Measurements from ENCODE around the gene IFNK. TPM values are rescaled to one million over a fixed set of nuclear protein-coding genes. Genes with fewer than 3 reads are reported as not detected.

The IFNK gene
- total and polyA plus RNA-seq, 2 donors (not counting 1 experiment from before 2014, with no cell fraction given) = not detected

GRCh38 chr9:27523141-27523540, 949 bp upstream of the IFNK start:
- Histone ChIP-seq H2AFZ (ENCODE audit: low read length) (no peak overlapping the region), H3K4me1 (ENCODE audit: control insufficient read depth, extremely low read depth, insufficient read depth, low read length) (no peaks in the 10 kb centered on the region), H3K9ac (ENCODE audit: insufficient read depth, low read length) (no peak overlapping the region), H4K20me1 (ENCODE audit: control insufficient read depth, extremely low read depth, insufficient read depth, low read length) (no peaks in the 10 kb centered on the region), H3K79me2 (ENCODE audit: control insufficient read depth, insufficient read depth, low read length) (no peaks in the 10 kb centered on the region), H3K36me3 (ENCODE audit: control insufficient read depth, insufficient read depth, low read length) (no peaks in the 10 kb centered on the region), H3K27ac (ENCODE audit: insufficient read depth, low read length) (no peak overlapping the region), H3K4me2 (ENCODE audit: extremely low read depth, insufficient read depth, low read length) (no peak overlapping the region), H3K27me3 (ENCODE audit: control insufficient read depth, insufficient read depth, low read length) (peaks cover 13% of the 10 kb centered on the region), H3K4me3 (replicated peaks in 1 of 4; ENCODE audit: control extremely low read depth in 1 of 4, insufficient read depth in 1 of 4, low read depth in 3 of 4, low read length in 4 of 4) (no peak overlapping the region), H3K9me3 (ENCODE audit: control insufficient read depth, insufficient read depth, low read depth, low read length) (no peaks in the 10 kb centered on the region)
- TF ChIP-seq EZH2 (IDR thresholded peaks at IDR 0.05; ENCODE audit: low read length, missing control alignments) (no peak), CTCF (conservative IDR thresholded peaks at IDR 0.05 in 1 of 2, IDR thresholded peaks at IDR 0.05 in 1 of 2; ENCODE audit: low read depth in 1 of 2, low read length in 2 of 2) (no peak)
- DNase-seq (ENCODE audit: low read depth in 2 of 2) = no peak

- Histone ChIP-seq H3K4me2 (ENCODE audit: extremely low read depth, insufficient read depth, low read length) (no peak overlapping the region), H3K4me1 (ENCODE audit: control insufficient read depth, extremely low read depth, insufficient read depth, low read length) (peaks cover 7% of the 10 kb centered on the region), H4K20me1 (ENCODE audit: control insufficient read depth, extremely low read depth, insufficient read depth, low read length) (no peaks in the 10 kb centered on the region), H2AFZ (ENCODE audit: low read length) (no peak overlapping the region), H3K27ac (ENCODE audit: insufficient read depth, low read length) (no peak overlapping the region), H3K9me3 (ENCODE audit: control insufficient read depth, insufficient read depth, low read depth, low read length) (no peaks in the 10 kb centered on the region), H3K9ac (ENCODE audit: insufficient read depth, low read length) (no peak overlapping the region), H3K79me2 (ENCODE audit: control insufficient read depth, insufficient read depth, low read length) (no peaks in the 10 kb centered on the region), H3K36me3 (ENCODE audit: control insufficient read depth, insufficient read depth, low read length) (no peaks in the 10 kb centered on the region), H3K4me3 (replicated peaks in 1 of 4; ENCODE audit: control extremely low read depth in 1 of 4, insufficient read depth in 1 of 4, low read depth in 3 of 4, low read length in 4 of 4) (peak overlapping the region in 1 of 4 experiments; percentile 75), H3K27me3 (ENCODE audit: control insufficient read depth, insufficient read depth, low read length) (peaks cover 15% of the 10 kb centered on the region)
- no peak for DNase-seq (ENCODE audit: low read depth in 2 of 2)
- TF ChIP-seq EZH2 (IDR thresholded peaks at IDR 0.05; ENCODE audit: low read length, missing control alignments) = peak; percentile 37
- no peak for TF ChIP-seq CTCF (conservative IDR thresholded peaks at IDR 0.05 in 1 of 2, IDR thresholded peaks at IDR 0.05 in 1 of 2; ENCODE audit: low read depth in 1 of 2, low read length in 2 of 2)
Measured at GRCh38 chr9:27527702-27528075, 3.6 kb downstream of the IFNK start.

- no peaks in the 10 kb centered on the region for H3K79me2 ChIP-seq (ENCODE audit: control insufficient read depth, insufficient read depth, low read length)
- DNase-seq (ENCODE audit: low read depth in 2 of 2) = peak; percentile 59 to 70
Measured at GRCh38 chr9:27528076-27528885, 4.2 kb downstream of the IFNK start.

More at GRCh38 chr9:27528076-27528885, 4.2 kb downstream of the IFNK start:
- Histone ChIP-seq H3K27ac (ENCODE audit: insufficient read depth, low read length) (no peak overlapping the region), H2AFZ (ENCODE audit: low read length) (peak overlapping the region; percentile 57), H3K36me3 (ENCODE audit: control insufficient read depth, insufficient read depth, low read length) (no peaks in the 10 kb centered on the region), H3K9me3 (ENCODE audit: control insufficient read depth, insufficient read depth, low read depth, low read length) (no peaks in the 10 kb centered on the region), H3K27me3 (ENCODE audit: control insufficient read depth, insufficient read depth, low read length) (peaks cover 15% of the 10 kb centered on the region), H3K9ac (ENCODE audit: insufficient read depth, low read length) (no peak overlapping the region), H3K4me3 (replicated peaks in 1 of 4; ENCODE audit: control extremely low read depth in 1 of 4, insufficient read depth in 1 of 4, low read depth in 3 of 4, low read length in 4 of 4) (peak overlapping the region; percentile 22 to 75 (median 55)), H4K20me1 (ENCODE audit: control insufficient read depth, extremely low read depth, insufficient read depth, low read length) (no peaks in the 10 kb centered on the region), H3K4me2 (ENCODE audit: extremely low read depth, insufficient read depth, low read length) (peak overlapping the region; percentile 86), H3K4me1 (ENCODE audit: control insufficient read depth, extremely low read depth, insufficient read depth, low read length) (peaks cover 7% of the 10 kb centered on the region)
- TF ChIP-seq CTCF (conservative IDR thresholded peaks at IDR 0.05 in 1 of 2, IDR thresholded peaks at IDR 0.05 in 1 of 2; ENCODE audit: low read depth in 1 of 2, low read length in 2 of 2) (no peak), EZH2 (IDR thresholded peaks at IDR 0.05; ENCODE audit: low read length, missing control alignments) (no peak)
